ENCODE measurements around the gene ZCCHC10.
A peak's percentile ranks its signal among the peaks of the same experiment; 100 is the strongest.
"Not testable (repeated sequence)": the region's sequence is repeated elsewhere in the genome, so short reads cannot be mapped to it uniquely, and the experiment has no call there.

The ZCCHC10 gene

GRCh38 chr5:133030343-133031005 lies 4.1 kb upstream of the ZCCHC10 start:
- no peak for TF ChIP-seq CTCF (IDR thresholded peaks at IDR 0.05; ENCODE audit: low read depth, low read length)
- no peak for DNase-seq (ENCODE audit: low read depth, low spot score)
- in situ Hi-C loops (cut with HindIII; ENCODE audit: low sequenced_read_pairs): no loop called here
- no peak overlapping the region for H3K4me3 ChIP-seq (ENCODE audit: low read depth, low read length)

- no peak for DNase-seq (ENCODE audit: low read depth, low spot score)
- H3K4me3 ChIP-seq (ENCODE audit: low read depth, low read length): no peak overlapping the region
- in situ Hi-C loops (cut with HindIII; ENCODE audit: low sequenced_read_pairs): no loop called here
- TF ChIP-seq CTCF (IDR thresholded peaks at IDR 0.05; ENCODE audit: low read depth, low read length): no peak
Measured at GRCh38 chr5:133029416-133029815, 3.1 kb upstream of the ZCCHC10 start.

- in situ Hi-C loops (cut with HindIII; ENCODE audit: low sequenced_read_pairs): no loop called here
- DNase-seq (ENCODE audit: low read depth, low spot score): no peak
- peak overlapping the region; percentile 69 for H3K4me3 ChIP-seq (ENCODE audit: low read depth, low read length)
- no peak for TF ChIP-seq CTCF (IDR thresholded peaks at IDR 0.05; ENCODE audit: low read depth, low read length)
Measured at GRCh38 chr5:133026664-133027153, 360 bp upstream of the ZCCHC10 start.

- H3K4me3 ChIP-seq (ENCODE audit: low read depth, low read length); DNase-seq (ENCODE audit: low read depth, low spot score); in situ Hi-C loops (cut with HindIII; ENCODE audit: low sequenced_read_pairs): not testable (repeated sequence)
Measured at GRCh38 chr5:133019471-133019870, 6.9 kb downstream of the ZCCHC10 start.

- H3K4me3 ChIP-seq (ENCODE audit: low read depth, low read length): no peak overlapping the region
- in situ Hi-C loops (cut with HindIII; ENCODE audit: low sequenced_read_pairs): no loop called here
- no peak for DNase-seq (ENCODE audit: low read depth, low spot score)
- no peak for TF ChIP-seq CTCF (IDR thresholded peaks at IDR 0.05; ENCODE audit: low read depth, low read length)
Measured at GRCh38 chr5:133017964-133018363, 8.4 kb downstream of the ZCCHC10 start.

GRCh38 chr5:133015466-133015865 lies 10.9 kb downstream of the ZCCHC10 start:
- no peak for DNase-seq (ENCODE audit: low read depth, low spot score)
- no peak overlapping the region for H3K4me3 ChIP-seq (ENCODE audit: low read depth, low read length)
- TF ChIP-seq CTCF (IDR thresholded peaks at IDR 0.05; ENCODE audit: low read depth, low read length): no peak
- in situ Hi-C loops (cut with HindIII; ENCODE audit: low sequenced_read_pairs): no loop called here

- in situ Hi-C loops (cut with HindIII; ENCODE audit: low sequenced_read_pairs); H3K4me3 ChIP-seq (ENCODE audit: low read depth, low read length); DNase-seq (ENCODE audit: low read depth, low spot score): not testable (repeated sequence)
Measured at GRCh38 chr5:133008455-133008854, 17.9 kb downstream of the ZCCHC10 start.

- in situ Hi-C loops (cut with HindIII; ENCODE audit: low sequenced_read_pairs): no loop called here
- no peak for TF ChIP-seq CTCF (IDR thresholded peaks at IDR 0.05; ENCODE audit: low read depth, low read length)
- DNase-seq (ENCODE audit: low read depth, low spot score): peak; percentile 16
- no peak overlapping the region for H3K4me3 ChIP-seq (ENCODE audit: low read depth, low read length)
Measured at GRCh38 chr5:133006653-133007052, 19.7 kb downstream of the ZCCHC10 start.

Data from astrocyte of the spinal cord (primary cell).